ENCODE measurements around the gene ENOSF1. TPM values are rescaled to one million over a fixed set of nuclear protein-coding genes. Genes with fewer than 3 reads are reported as not detected.

ENOSF1 gene
- total RNA-seq, 4 donors from 2014 or later: 43.9 to 70.1 (median 47.0) TPM

DNA sequence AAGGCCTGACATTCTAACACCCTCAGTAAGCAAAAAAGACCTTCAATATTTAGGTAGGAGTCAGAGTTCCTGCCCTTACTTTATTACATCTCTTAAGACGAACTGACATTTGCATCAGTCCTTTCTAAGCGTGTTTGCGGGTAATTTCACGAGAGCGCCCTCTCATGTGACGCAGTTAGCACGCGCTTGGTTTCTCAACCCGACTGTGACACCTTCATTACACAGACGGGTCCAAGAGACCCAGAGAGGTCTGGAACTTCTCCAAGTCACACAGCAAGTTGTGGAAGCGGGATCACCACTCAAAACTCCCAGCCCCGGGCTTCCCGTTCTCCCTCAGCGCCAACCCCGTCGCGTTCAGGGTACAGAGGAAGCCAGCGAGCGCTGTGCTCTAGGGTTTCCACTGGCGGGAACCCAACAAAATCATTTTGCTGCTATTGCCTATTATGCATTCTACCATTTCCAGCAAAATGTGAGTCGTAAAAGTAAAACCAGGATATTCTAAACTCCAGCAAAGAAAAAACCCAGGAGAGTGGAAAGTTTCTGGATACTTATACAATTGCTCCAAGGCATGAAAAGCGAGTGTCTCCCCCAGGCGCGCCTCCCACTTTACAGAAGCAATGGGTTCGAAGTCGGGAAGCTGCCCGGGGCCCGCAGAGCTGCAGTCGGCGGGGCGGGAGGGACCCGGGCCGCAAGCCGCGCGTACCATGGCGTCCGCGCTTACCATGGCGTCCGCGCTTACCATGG lies 601 bp downstream of the ENOSF1 start:
- TF ChIP-seq, protein P1, sequence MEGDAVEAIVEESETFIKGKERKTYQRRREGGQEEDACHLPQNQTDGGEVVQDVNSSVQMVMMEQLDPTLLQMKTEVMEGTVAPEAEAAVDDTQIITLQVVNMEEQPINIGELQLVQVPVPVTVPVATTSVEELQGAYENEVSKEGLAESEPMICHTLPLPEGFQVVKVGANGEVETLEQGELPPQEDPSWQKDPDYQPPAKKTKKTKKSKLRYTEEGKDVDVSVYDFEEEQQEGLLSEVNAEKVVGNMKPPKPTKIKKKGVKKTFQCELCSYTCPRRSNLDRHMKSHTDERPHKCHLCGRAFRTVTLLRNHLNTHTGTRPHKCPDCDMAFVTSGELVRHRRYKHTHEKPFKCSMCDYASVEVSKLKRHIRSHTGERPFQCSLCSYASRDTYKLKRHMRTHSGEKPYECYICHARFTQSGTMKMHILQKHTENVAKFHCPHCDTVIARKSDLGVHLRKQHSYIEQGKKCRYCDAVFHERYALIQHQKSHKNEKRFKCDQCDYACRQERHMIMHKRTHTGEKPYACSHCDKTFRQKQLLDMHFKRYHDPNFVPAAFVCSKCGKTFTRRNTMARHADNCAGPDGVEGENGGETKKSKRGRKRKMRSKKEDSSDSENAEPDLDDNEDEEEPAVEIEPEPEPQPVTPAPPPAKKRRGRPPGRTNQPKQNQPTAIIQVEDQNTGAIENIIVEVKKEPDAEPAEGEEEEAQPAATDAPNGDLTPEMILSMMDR (IDR thresholded peaks at IDR 0.05; ENCODE audit: low read depth): no peak

DNA sequence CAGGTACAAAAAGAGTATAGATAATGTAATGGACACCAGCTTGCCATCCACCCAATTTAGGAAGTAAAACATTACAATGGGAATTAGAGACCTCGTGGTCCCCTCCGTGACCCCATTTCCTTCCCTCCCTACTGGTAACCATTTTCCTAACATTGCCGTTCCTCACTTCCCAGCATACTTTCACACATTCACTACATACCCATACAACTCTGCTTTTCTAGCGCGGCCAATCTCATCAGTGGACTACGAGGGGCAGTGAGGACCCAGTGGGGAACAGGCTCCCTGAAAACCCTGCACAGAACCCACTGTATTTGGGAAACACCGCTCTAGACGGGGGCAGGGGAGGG lies 1.1 kb downstream of the ENOSF1 start:
- TF ChIP-seq, protein P1 (IDR thresholded peaks at IDR 0.05; ENCODE audit: low read depth): no peak

DNA sequence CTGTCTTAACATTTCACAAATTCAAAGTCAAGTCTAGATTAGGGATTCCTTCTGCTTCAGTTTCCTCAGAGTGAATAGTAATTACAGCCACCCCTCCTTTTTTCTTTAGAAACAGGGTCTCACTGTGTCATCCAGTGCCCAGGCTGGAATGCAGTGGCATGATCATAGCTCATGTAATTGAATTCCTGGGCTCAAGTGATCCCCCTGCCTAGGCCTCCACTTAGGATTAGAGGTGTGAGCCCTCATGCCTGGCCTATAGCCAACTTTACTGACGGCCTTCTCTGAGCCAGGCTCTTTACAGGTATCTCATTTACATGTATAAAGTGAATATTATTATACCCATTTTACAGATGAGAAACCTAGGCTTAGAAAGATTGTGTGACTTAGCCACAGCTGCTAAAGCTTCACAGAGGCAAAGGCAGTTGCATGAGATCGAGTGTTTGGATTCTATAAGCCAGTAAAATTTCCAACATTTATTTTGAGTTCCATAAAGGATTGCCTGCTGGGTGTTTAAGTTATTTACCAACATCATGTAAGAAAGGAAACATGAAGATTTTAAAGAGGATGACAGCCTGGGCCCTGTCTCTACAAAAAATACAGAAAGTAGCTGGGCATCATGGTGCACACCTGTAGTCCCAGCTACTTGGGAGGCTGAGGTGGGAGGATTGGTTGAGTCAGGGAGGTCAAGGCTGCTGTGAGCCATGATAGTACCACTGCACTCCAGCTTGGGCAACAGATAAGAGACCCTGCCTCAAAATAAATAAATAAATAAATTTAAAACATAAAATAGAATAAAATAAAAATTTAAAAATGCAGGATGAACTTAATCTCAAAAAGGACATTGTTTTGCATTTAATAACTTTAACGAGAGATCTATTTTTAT lies 1.8 kb downstream of the ENOSF1 start:
- TF ChIP-seq, protein P1 (IDR thresholded peaks at IDR 0.05; ENCODE audit: low read depth): no peak

DNA sequence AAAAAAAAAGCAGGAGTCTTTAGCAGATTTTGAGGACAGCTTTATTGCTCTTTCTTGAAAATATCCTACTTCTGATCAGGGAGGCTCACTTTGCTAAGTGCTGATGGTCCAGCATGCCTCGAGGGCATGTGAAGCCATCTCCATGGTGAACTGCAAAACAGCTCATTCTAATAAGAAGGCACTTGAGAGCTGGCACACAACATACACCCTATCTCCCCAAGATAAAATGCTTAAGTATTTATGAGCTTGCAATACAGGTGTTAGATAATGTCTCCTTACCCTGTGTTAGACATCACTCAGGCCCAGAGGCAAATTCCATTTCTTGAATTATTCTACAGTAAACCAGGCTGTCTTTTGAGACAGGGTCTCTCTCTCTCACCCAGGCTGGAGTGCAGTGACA lies 2.7 kb downstream of the ENOSF1 start:
- TF ChIP-seq, protein P1 (IDR thresholded peaks at IDR 0.05; ENCODE audit: low read depth): no peak

DNA sequence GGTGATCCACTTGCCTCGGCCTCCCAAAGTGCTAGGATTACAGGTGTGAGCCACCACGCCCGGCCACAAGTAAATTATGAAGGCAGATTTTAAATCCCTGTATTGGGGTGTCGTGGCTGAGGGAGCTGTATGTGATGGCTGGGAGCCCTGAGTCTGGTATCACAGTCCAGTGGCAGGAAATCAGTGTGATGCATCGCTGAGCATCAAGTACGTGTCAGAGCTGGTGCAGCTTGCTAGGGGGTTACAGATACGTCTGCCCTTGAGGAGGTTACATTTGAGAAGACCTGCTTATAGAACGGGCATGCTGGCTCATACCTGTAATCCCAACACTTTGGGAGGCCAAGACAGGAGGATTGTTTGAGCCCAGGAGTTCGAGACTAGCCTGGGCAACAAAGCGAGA lies 4.3 kb downstream of the ENOSF1 start:
- TF ChIP-seq, protein P1 (IDR thresholded peaks at IDR 0.05; ENCODE audit: low read depth): no peak

DNA sequence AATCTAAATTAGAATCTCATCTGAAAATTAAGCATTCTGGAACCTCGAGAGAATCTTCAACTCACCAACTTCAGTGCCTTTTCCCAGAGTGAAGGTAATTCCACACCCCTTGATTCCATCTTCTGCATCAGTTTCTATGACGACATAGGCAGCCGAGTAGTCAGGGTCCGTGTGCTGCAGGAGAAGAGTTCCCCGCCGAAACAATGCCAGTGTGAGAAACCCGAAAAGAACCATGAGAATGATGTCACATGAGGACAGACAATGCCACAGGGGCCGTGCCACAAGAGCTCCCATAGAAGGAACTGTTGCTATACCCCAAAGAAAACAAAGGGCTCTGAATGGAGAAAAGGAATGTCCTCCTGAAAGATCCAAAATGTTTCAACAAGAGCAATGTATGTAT lies 6.0 kb downstream of the ENOSF1 start:
- TF ChIP-seq, protein P1 (IDR thresholded peaks at IDR 0.05; ENCODE audit: low read depth): no peak

DNA sequence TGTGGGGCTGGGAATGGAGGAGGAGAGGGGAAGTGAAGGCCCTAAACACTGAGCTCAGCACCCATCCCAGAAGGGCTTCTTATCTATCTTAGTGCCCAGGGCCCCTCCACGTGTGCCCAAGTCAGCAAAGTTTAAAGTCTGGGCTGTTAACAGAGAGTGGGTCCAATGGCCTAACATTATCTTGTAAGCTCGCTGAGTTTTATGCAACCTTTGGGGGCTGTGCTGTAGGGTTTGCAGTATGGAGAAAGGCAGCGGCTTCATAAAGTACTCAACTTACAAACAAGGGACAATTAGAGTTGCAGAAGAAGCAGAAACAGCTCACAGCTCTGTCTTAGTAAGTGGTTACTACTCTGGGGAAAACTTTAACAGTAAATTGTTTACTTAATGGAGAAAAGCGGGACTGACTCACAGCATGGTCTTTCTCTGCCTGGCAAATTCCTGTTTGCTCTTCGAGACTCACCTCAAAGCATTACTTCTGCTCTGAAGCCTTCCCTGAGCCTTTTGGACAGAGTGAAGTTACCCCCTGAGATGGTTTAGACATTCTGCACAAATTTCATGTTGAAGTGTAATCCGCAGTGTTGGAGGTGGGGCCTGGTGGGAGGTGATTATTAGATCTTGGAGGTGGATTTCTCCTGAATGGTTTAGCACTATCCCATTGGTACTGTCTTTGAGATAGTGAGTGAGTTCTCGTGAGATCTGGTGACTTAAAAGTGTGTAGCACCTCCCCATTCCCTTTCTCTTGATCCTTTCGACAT lies 9.0 kb downstream of the ENOSF1 start:
- TF ChIP-seq, protein P1 (IDR thresholded peaks at IDR 0.05; ENCODE audit: low read depth): no peak

Data from subcutaneous adipose tissue (tissue), 4 donors.